GM21360 (cell line): ENCODE measurements around the gene PPP1R13L.

Source experiments
- ATAC-seq: cut with Tn5 transposase; IDR thresholded peaks from one replicate; pipeline ENCODE4 v1.9.1; 2021; ENCODE audit warnings: mild to moderate bottlenecking, moderate library complexity; ENCODE audit not compliant: unreplicated experiment

PPP1R13L gene

DNA sequence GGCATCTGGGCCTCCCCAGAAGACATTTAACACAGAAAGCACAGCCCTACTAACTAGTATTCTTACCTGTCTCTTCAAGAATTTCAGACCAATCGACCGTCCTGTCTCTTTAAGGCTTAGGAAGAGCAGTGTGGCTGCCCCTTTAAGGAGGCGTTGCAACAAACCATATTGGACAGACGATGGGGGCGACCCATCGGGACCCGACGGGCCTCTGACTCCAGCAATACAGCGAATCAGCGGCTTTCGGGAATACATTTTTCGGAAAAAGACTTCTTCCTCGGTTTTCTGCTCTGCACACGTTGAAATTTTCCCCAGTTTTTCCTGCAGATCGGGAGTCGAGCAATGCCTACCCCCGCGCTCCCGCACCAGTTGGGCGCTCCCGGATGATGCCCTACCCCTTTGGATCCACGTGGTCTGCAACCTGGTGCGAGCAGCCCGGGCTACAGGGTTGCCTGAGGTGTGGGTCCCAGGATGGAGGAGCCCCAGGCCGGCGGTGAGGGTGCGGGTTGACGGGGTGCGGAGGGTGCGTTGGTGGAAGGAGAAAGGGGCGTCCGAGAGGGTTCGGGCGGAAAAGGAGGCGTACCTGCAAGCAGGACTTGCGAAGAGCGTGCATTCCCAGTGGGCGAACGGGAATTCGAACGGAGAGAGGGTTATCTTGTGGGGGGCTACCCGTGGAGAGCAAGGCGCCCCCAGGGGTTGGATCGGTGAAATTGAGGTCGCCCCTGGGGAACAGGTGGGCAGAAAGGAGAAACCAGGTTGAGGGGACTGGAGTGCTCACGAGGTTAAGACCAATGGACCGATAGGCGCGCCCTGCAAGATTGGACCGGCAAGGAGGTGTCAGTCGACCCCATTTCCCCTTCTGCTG, 1.6 kb upstream of the PPP1R13L start, which contains the start of gene POLR1G:
Gene POLR1G (plus strand): TSS at position 419 of the 865 bp plus-strand sequence. CDS start 53 bp downstream, at position 472.
- peak; percentile 57 for ATAC-seq

GRCh38 chr19:45405435-45406225, 761 bp upstream of the PPP1R13L start:
- peak; percentile 38 for ATAC-seq

- no peak for ATAC-seq
Observed at GRCh38 chr19:45403781-45404556, 900 bp downstream of the PPP1R13L start.

GRCh38 chr19:45403272-45403671, 1.6 kb downstream of the PPP1R13L start:
- no peak for ATAC-seq

- ATAC-seq: no peak
Observed at GRCh38 chr19:45402298-45403061, 2.4 kb downstream of the PPP1R13L start.

- ATAC-seq: no peak
Observed at GRCh38 chr19:45401815-45402214, 3.1 kb downstream of the PPP1R13L start.

- no peak for ATAC-seq
Observed at GRCh38 chr19:45400192-45400591, 4.7 kb downstream of the PPP1R13L start.

DNA sequence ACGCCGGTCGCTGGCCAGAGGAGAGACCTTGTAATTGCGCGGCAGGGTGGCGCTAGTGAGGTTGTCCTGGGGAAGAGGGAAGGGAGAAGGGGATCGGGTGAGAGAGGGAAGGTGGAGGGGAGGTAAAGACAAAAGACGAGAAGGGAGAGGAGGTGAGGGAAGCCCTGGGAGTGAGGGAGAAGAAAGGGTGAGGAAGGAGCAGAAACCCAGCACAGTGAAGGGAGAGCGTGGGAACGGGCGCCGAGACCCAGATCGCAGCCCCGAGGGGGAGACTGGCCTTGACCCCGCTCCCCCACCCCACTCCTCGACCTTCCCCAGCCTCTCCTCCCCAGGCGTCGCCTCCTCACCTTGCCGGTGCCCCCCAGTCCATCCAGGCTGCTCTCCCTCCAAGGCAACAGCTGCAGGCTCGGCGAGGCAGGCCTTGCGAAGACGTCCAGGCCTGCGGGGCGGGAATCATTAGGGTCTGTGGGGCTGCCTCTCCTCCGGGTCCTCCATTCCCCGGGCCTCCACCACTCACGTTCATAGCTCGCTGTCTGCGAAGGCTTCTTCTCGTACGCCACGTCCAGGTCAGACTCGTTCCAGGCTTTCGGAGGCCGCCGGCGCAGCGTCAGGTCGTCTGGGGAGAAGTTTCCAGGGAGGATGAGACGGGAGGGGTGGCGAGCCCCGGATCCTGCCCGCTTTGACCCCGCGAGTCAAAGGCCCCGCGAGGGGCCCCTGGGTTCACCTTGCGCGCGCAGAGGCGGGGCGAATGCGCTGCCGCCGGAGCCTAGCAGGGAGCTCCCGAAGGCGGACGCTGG, 8.8 kb downstream of the PPP1R13L start:
- no peak for ATAC-seq

DNA sequence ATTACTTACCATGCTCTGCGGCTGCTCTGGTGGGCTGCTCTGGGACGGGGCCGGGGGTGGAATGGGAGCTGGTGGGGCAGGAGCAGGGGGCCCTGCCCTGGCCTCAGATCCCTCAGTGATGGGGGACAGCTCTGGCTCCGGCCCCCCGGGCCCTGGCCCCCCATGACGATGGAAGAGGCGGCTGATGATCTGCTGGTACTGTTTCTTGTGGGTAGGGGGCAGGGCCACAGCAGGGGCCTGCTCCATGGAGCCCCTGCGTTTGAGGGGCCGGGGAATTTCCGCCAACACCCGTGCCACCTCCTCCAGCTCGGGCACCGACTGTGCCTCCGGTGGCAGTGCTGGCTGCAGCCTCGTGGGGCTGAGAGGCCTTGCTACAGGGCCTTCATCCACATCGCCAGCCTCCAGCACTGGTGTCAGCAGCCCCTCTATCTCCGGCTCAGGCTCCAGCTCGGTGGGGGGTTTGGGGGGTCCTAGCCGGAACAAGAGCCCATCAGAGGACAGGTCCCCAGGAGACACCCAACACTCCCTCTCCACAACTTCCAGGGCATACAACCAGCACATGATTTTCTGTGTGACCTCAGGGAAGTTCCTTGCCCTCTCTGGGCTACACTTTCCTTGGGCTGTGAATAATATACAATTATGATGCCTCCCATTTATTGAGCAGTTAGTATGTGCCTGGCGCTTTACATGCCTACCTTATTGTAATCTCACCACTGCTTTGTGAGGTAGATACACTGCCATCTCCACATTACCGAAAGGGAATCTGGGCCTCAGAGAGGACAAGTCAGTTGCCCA, 12.8 kb downstream of the PPP1R13L start:
- ATAC-seq: no peak

GRCh38 chr19:45391346-45391745, 13.5 kb downstream of the PPP1R13L start:
- ATAC-seq: no peak

DNA sequence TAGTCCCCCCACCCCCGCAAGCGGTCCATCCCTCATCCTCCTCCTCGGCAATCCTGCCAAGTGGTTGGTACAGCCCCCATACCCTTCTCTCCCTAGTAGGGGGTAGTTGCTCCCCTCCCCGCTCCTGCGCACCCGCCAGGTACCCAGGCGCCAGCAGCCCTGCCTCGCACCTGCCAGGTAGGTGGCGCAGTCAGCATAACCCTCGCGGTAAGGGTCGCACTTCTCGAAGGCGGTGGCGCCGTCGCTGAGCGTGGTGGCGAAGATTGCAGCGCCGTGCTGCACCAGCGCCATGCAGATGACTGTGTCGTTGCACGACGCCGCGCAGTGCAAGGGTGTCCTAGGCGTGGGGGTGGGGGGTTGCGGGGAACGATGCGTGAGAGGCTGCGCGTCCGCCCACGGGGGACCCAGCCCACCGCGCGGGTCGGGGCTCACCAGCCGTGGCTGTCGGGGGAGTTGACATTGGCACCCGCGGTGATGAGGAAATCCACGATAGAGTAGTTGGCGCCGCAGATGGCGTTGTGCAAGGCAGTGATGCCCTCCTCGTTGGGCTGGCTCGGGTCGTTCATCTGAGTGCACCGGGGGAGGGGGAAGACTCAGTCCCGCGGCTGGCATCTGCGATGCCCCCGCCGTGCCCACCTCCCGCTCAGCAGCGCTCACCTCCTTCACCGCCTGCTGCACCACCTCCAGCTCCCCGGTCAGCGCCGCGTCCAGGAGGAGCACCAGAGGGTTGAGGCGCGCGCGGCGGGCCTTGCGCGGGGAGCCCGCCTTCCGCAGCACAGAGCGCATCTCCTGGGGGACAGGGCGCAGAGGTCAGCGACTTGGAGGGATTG, 19.3 kb downstream of the PPP1R13L start:
- ATAC-seq: no peak

GRCh38 chr19:45382426-45382825, 22.4 kb downstream of the PPP1R13L start:
- no peak for ATAC-seq

- ATAC-seq: no peak
Observed at GRCh38 chr19:45380107-45380506, 24.8 kb downstream of the PPP1R13L start.

DNA sequence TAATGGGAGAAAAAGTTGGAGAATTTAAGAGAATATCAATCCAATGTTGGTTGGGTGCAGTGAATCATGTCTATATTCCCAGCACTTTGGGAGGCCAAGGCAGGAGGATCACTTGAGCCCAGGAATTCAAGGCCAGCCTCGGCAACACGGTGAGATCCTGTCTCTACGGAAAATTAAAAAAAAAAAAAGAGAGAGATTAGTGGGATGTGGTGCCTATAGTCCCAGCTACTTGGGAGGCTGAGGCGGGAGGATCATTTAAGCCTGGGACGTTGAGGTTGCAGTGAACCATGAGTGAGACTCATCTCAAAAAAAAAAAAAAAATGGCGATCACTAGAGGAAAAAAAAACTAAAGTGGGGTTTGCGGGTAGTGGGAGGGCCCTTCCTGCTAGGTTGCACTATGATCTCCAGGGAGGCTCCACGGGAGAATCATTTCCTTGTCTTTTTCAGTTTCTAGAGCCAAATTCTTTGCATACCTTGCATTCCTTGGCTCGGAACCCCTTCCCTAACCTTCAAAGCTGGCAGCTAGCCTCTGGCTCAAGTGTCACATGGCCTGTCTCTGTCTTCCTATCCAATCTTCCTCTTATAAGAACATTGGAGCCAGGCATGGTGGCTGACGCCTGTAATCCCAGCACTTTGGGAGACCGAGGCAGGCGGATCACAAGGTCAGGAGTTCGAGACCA, 28.7 kb downstream of the PPP1R13L start:
- no peak for ATAC-seq

DNA sequence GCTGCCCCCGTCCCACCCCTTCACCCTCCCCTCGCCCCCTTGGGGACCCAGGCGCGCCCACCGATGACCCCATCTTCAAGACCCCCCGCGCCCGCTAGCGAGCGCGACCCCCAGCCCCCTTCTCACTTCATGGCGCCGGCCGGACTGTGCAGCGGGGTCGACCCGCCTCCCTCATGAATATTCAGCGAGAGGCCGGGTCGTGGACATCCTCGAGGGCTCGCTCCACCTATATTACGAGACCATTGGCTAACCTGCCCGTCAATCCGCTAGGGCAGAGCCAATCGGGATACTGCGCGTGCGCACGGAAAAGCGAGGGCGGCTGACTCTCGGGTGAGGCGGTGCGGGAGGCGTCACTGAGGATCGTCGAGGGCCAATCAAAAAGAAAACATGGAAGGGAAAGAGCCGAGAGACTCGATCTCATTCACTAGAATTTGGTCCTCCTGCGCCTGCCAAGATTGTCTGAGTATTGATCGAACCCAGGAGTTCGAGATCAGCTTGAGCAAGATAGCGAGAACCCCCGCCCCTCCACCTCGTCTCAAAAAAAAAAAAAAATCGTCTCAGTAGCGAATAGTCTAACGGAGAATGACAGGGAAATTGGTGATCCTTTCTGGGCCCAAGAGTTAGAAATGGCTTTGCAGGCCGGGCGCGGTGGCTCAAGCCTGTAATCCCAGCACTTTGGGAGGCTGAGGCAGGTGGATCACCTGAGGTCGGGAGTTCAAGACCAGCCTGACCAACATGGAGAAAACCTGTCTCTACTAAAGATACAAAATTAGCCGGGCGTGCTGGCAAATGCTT, 34.3 kb downstream of the PPP1R13L start, which contains the start of gene ERCC2:
Gene ERCC2 (minus strand): TSS at position 164 of the 795 bp plus-strand sequence. CDS start 33 bp downstream, at position 131.
- peak; percentile 88 for ATAC-seq

- no peak for ATAC-seq
Observed at GRCh38 chr19:45368737-45369340, 36.0 kb downstream of the PPP1R13L start.
